ENCODE data around the gene TRIM54. TPM values are rescaled to one million over a fixed set of nuclear protein-coding genes. Genes with fewer than 3 reads are reported as not detected.
"Not testable (repeated sequence)": the region's sequence is repeated elsewhere in the genome, so short reads cannot be mapped to it uniquely, and the experiment has no call there.

The TRIM54 gene
- total RNA-seq, 1 donor from 2014 or later: 2.5 TPM

DNA sequence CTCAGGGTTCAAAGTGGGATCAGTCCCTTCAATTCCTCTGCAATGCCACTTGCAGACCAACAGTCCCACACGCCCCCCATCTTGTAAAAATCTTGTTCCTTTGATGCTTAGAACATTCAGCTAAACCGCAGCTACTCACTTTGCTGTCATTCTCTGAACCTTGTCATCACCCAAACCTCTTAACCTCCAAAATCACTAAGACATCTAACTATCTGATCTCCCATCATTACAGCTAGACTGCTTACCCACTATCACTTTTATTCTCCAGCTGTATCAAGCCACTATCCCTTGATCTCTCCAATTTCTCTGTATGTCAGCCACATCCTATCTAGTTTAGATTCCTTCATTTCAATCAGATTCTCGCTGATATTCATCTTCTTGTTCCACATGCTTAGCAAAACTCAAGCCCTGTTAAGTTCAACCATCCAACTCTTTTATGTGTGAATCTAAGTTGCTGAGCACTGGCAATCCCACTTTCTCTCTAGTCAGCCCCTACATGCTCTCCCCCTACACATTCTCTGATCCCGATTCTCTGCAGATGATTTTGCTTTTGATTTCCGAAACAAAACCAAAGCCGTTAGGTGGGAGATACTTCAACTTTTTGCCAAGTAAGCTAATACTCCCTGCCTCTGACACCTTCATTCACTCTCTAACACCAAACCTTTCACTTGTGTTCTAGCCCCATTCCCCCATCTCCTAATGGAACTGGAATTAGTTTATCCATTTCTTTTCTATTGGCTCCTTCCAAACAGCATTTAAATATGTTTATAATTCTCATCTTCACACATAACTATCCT is 69.8 kb downstream of the TRIM54 start:
- Histone ChIP-seq H3K36me3 (no peaks in the 10 kb centered on the region), H3K27me3 (no peaks in the 10 kb centered on the region), H3K4me1 (peaks cover 30% of the 10 kb centered on the region), H3K4me3 (no peak overlapping the region), H3K9me3 (no peaks in the 10 kb centered on the region), H3K27ac (no peak overlapping the region)
- DNase-seq (ENCODE audit: extremely low spot score in 2 of 2): no peak
- intact Hi-C loops (cut with DNase I): no loop called here
- TF ChIP-seq POLR2AphosphoS5 (IDR thresholded peaks at IDR 0.05; ENCODE audit: insufficient read depth in 1 of 2, low read depth in 1 of 2) (no peak), POLR2A (IDR thresholded peaks at IDR 0.05) (no peak)
- TF ChIP-seq, protein P1, sequence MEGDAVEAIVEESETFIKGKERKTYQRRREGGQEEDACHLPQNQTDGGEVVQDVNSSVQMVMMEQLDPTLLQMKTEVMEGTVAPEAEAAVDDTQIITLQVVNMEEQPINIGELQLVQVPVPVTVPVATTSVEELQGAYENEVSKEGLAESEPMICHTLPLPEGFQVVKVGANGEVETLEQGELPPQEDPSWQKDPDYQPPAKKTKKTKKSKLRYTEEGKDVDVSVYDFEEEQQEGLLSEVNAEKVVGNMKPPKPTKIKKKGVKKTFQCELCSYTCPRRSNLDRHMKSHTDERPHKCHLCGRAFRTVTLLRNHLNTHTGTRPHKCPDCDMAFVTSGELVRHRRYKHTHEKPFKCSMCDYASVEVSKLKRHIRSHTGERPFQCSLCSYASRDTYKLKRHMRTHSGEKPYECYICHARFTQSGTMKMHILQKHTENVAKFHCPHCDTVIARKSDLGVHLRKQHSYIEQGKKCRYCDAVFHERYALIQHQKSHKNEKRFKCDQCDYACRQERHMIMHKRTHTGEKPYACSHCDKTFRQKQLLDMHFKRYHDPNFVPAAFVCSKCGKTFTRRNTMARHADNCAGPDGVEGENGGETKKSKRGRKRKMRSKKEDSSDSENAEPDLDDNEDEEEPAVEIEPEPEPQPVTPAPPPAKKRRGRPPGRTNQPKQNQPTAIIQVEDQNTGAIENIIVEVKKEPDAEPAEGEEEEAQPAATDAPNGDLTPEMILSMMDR (IDR thresholded peaks at IDR 0.05): no peak

DNA sequence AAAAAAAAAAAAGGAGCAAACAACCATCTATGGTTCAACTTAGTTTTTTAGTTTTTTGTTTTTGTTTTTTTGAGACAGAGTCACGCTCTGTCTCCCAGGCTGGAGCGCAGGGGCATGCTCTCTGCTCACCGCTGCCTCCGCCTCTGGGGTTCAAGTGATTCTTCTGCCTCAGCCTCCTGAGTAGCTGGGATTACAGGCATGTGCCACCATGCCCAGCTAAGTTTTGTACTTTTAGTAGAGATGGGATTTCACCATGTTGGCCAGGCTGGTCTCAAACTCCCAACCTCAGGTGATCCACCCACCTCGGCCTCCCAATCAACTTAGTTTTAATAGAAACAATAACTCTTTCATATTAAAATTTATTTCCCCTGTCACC is 71.1 kb downstream of the TRIM54 start:
- H3K36me3 ChIP-seq; H3K9me3 ChIP-seq; H3K27me3 ChIP-seq; DNase-seq (ENCODE audit: extremely low spot score in 2 of 2); intact Hi-C loops (cut with DNase I); H3K4me3 ChIP-seq; H3K27ac ChIP-seq: not testable (repeated sequence)
- H3K4me1 ChIP-seq: peaks cover 43% of the 10 kb centered on the region

DNA sequence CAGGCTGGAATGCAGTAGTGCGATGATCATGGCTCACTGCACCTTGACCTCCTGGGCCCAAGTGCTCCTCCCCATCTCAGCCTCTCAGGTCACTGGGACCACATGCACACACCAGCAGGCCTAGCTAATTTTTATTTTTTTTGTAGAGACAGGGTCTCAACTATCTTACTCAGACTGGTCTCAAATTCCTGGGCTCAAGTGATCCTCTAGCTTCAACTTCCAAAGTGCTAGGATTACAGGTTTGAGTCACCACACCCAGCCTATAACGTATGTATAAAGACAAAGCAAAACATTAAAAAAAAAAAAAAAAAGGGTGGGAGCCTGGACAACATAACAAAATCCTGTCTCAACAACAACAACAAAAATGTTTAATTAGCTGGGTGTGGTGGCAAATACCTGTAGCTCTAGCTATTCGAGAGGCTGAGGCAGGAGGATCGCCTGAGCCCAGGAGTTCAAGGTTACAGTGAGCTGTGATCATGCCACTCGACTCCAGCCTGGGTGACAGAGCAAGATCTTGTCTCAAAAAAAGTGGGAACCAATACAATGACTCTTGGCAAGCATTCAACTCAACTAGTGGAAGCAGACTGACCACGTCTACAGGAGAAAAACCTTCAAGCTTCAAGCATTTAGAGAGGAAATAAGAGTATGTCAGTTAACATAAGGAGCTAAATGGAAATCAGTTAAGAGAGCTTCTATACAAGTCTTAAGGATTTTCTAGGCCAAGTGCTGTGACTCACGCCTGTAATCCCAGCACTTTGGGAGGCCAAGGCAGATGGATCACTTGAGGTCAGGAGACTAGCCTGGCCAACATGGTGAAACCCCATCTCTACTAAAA is 71.8 kb downstream of the TRIM54 start:
- no peaks in the 10 kb centered on the region for H3K9me3 ChIP-seq
- no peaks in the 10 kb centered on the region for H3K36me3 ChIP-seq
- DNase-seq (ENCODE audit: extremely low spot score in 2 of 2): no peak
- H3K4me3 ChIP-seq: no peak overlapping the region
- intact Hi-C loops (cut with DNase I): no loop called here
- H3K27ac ChIP-seq: no peak overlapping the region
- no peak for TF ChIP-seq POLR2A (IDR thresholded peaks at IDR 0.05)
- TF ChIP-seq, protein P1 (IDR thresholded peaks at IDR 0.05): no peak
- no peak for TF ChIP-seq POLR2AphosphoS5 (IDR thresholded peaks at IDR 0.05; ENCODE audit: insufficient read depth in 1 of 2, low read depth in 1 of 2)
- no peaks in the 10 kb centered on the region for H3K27me3 ChIP-seq
- H3K4me1 ChIP-seq: peaks cover 45% of the 10 kb centered on the region

DNA sequence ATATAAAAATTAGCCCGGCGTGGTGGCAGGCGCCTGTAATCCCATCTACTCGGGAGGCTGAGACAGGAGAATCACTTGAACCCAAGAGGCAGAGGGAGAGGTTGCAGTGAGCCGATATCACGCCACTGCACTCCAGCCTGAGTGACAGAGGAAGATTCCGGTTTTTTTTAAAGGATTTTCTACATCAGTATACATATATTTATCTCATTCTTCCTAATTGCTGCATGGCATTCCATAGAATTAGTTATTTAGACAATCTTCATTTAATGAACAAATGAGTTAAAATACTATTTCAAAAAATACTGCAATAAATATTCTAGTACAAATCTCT is 72.3 kb downstream of the TRIM54 start:
- H3K4me1 ChIP-seq: peaks cover 45% of the 10 kb centered on the region
- no peaks in the 10 kb centered on the region for H3K27me3 ChIP-seq
- TF ChIP-seq POLR2A (IDR thresholded peaks at IDR 0.05) (no peak), POLR2AphosphoS5 (IDR thresholded peaks at IDR 0.05; ENCODE audit: insufficient read depth in 1 of 2, low read depth in 1 of 2) (no peak)
- TF ChIP-seq, protein P1 (IDR thresholded peaks at IDR 0.05): no peak
- no peak overlapping the region for H3K27ac ChIP-seq
- intact Hi-C loops (cut with DNase I): no loop called here
- no peaks in the 10 kb centered on the region for H3K9me3 ChIP-seq
- no peak for DNase-seq (ENCODE audit: extremely low spot score in 2 of 2)
- no peaks in the 10 kb centered on the region for H3K36me3 ChIP-seq
- H3K4me3 ChIP-seq: no peak overlapping the region

DNA sequence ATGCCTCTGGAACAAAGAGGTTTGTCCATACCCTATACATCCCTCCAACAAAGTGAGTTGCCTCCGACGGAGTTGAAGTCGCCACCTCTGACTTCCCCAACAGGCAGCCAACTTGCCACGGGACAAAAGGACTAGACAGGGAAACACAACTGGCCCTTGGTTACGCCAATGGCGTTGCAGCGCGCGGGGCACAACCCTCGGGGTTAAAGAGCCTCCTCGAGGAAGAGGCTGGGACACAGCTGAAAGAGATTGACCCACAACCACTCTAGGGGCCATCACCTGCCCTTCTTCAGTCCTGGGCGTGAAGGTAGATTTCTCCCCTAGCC is 73.8 kb downstream of the TRIM54 start:
- TF ChIP-seq POLR2AphosphoS5 (IDR thresholded peaks at IDR 0.05; ENCODE audit: insufficient read depth in 1 of 2, low read depth in 1 of 2) (no peak), POLR2A (IDR thresholded peaks at IDR 0.05) (no peak)
- TF ChIP-seq, protein P1 (IDR thresholded peaks at IDR 0.05): no peak
- Histone ChIP-seq H3K4me1 (peaks cover 45% of the 10 kb centered on the region), H3K36me3 (no peaks in the 10 kb centered on the region), H3K27ac (peak overlapping the region; percentile 82), H3K4me3 (peak overlapping the region; percentile 85 to 94), H3K27me3 (no peaks in the 10 kb centered on the region), H3K9me3 (no peaks in the 10 kb centered on the region)
- DNase-seq (ENCODE audit: extremely low spot score in 2 of 2): no peak
- intact Hi-C loops (cut with DNase I): no loop called here

Measured in vagina (tissue), 2 donors.